CD14-positive monocyte (primary cell): ENCODE measurements around the gene MDFIC. TPM values are rescaled to one million over a fixed set of nuclear protein-coding genes. Genes with fewer than 3 reads are reported as not detected.

Experiments
- DNase-seq, 3 donors: peaks; one replicate each; pipeline ENCODE4 v3.0.0-alpha.2; 2011 to 2022
- H2AFZ ChIP-seq: 2 replicates; pipeline ENCODE4 v1.6.0; 2012; ENCODE audit warnings: mild to moderate bottlenecking, low read depth, low read length, inconsistent platforms; ENCODE audit not compliant: insufficient read depth, poor library complexity, severe bottlenecking
- H3K27ac ChIP-seq, 2 donors: 1 replicate in 1 of 2; 2 replicates in 1 of 2; pipeline ENCODE4 v1.5.1; 2012 to 2013; ENCODE audit warnings: low read length in 2 of 2, control low read depth in 1 of 2, inconsistent platforms in 1 of 2, low read depth in 1 of 2, mild to moderate bottlenecking in 1 of 2
- H3K27me3 ChIP-seq, 2 donors: one replicate each; pipeline versions ENCODE4 v1.6.0 to v1.6.1; 2011 to 2013; ENCODE audit warnings: low read length in 2 of 2; ENCODE audit not compliant: control insufficient read depth in 2 of 2, insufficient read depth in 2 of 2
- H3K36me3 ChIP-seq, 2 donors: replicated peaks in 1 of 2; 1 replicate in 1 of 2; 2 replicates in 1 of 2; pipeline versions ENCODE4 v1.5.1 to v1.6.1; 2012 to 2013; ENCODE audit warnings: low read length in 2 of 2, control low read depth in 1 of 2, inconsistent platforms in 1 of 2, mild to moderate bottlenecking in 1 of 2; ENCODE audit not compliant: insufficient read depth in 2 of 2, control insufficient read depth in 1 of 2
- H3K4me1 ChIP-seq, 2 donors: 1 replicate in 1 of 2; 2 replicates in 1 of 2; pipeline versions ENCODE4 v1.5.1 to v1.6.1; 2012 to 2013; ENCODE audit warnings: low read length in 2 of 2, control low read depth in 1 of 2, inconsistent platforms in 1 of 2, mild to moderate bottlenecking in 1 of 2, moderate library complexity in 1 of 2; ENCODE audit not compliant: insufficient read depth in 2 of 2, control insufficient read depth in 1 of 2
- H3K4me2 ChIP-seq: replicated peaks from 2 replicates; pipeline ENCODE3; 2012; ENCODE audit warnings: low read length, moderate library complexity, mild to moderate bottlenecking; ENCODE audit not compliant: poor library complexity, severe bottlenecking; ENCODE audit errors: extremely low read depth
- H3K4me3 ChIP-seq, 3 experiments: fragments of 200-600 bp in 1 of 3; sonication (generic) in 1 of 3; replicated peaks in 1 of 3; 1 replicate in 2 of 3; 2 replicates in 1 of 3; pipeline ENCODE4 v1.5.1; 2011 to 2013; ENCODE audit warnings: low read length in 3 of 3, mild to moderate bottlenecking in 3 of 3, control low read depth in 2 of 3, low read depth in 2 of 3, inconsistent platforms in 1 of 3, moderate library complexity in 1 of 3
- H3K79me2 ChIP-seq: 2 replicates; pipeline ENCODE4 v1.6.0; 2012; ENCODE audit warnings: mild to moderate bottlenecking, control low read depth, inconsistent platforms, low read length, moderate library complexity; ENCODE audit not compliant: insufficient read depth
- H3K9ac ChIP-seq: 2 replicates; pipeline ENCODE4 v1.6.0; 2017; ENCODE audit warnings: low read length, mild to moderate bottlenecking; ENCODE audit not compliant: insufficient read depth, poor library complexity, severe bottlenecking
- H3K9me3 ChIP-seq, 2 donors: replicated peaks in 1 of 2; 1 replicate in 1 of 2; 2 replicates in 1 of 2; pipeline versions ENCODE4 v1.5.1 to v1.6.1; 2012 to 2013; ENCODE audit warnings: low read length in 2 of 2, control low read depth in 1 of 2; ENCODE audit not compliant: control insufficient read depth in 1 of 2, insufficient read depth in 1 of 2
- H4K20me1 ChIP-seq: 2 replicates; pipeline ENCODE4 v1.6.0; 2012; ENCODE audit warnings: mild to moderate bottlenecking, low read length, control low read depth, moderate library complexity; ENCODE audit not compliant: insufficient read depth
- H3K27ac Mint-ChIP-seq, 7 donors: one replicate each; pipeline ENCODE4 v1.8.0; 2020; ENCODE audit warnings: mild to moderate bottlenecking in 7 of 7, mixed read lengths in 7 of 7, moderate library complexity in 6 of 7, inconsistent platforms in 2 of 7
- H3K27me3 Mint-ChIP-seq, 3 donors: one replicate each; pipeline ENCODE4 v1.8.0; 2021 to 2022; ENCODE audit warnings: low read depth in 3 of 3, mild to moderate bottlenecking in 3 of 3, mixed read lengths in 3 of 3, moderate library complexity in 3 of 3, inconsistent platforms in 1 of 3
- H3K36me3 Mint-ChIP-seq, 2 donors: one replicate each; pipeline ENCODE4 v1.8.0; 2020; ENCODE audit warnings: mixed read lengths in 2 of 2, inconsistent platforms in 1 of 2, mild to moderate bottlenecking in 1 of 2
- H3K4me1 Mint-ChIP-seq: one replicate; pipeline ENCODE4 v1.8.0; 2020; ENCODE audit warnings: mild to moderate bottlenecking, mixed read lengths
- H3K4me3 Mint-ChIP-seq, 2 donors: one replicate each; pipeline ENCODE4 v1.8.0; 2020; ENCODE audit warnings: mild to moderate bottlenecking in 2 of 2, mixed read lengths in 2 of 2, moderate library complexity in 1 of 2
- H3K9me3 Mint-ChIP-seq, 7 donors: one replicate each; pipeline ENCODE4 v1.8.0; 2020 to 2022; ENCODE audit warnings: mixed read lengths in 7 of 7, mild to moderate bottlenecking in 6 of 7, moderate library complexity in 6 of 7, inconsistent platforms in 2 of 7
- WGBS: methylation state at CpG from one replicate; pipeline ENCODE4 v1.1.5; 2013; ENCODE audit warnings: missing lambda C conversion rate; ENCODE audit not compliant: insufficient coverage; 5-methylcytosine and 5-hydroxymethylcytosine counted together
- intact Hi-C, 2 donors: fragments of 100-400 bp; cut with micrococcal nuclease; formaldehyde crosslinking; loops; one replicate each; pipeline versions ENCODE4 v1.15.0 to v1.15.1; 2023
- polyA plus RNA-seq, 3 donors: library from polyadenylated mRNA; depleted of rRNA in 1 of 3; unstranded in 2 of 3; stranded (reverse) in 1 of 3; fragments of 300-500 nt in 2 of 3; fragments of >200 nt in 1 of 3; fragmentation: Illumina TruSeq in 2 of 3; gene quantifications; 1 replicate in 2 of 3; 2 replicates in 1 of 3; pipeline ENCODE4 v1.2.3, GENCODE V29; 2012 to 2021
- TF ChIP-seq, protein P1 (sequence below): fragments of 200-600 bp; IDR thresholded peaks from one replicate; pipeline ENCODE4 v1.8.0; 2022; ENCODE audit warnings: antibody characterized with exemption, mild to moderate bottlenecking

Gene MDFIC
- polyA plus RNA-seq, 3 donors, result 13.0 to 30.0 (median 19.9) TPM

DNA sequence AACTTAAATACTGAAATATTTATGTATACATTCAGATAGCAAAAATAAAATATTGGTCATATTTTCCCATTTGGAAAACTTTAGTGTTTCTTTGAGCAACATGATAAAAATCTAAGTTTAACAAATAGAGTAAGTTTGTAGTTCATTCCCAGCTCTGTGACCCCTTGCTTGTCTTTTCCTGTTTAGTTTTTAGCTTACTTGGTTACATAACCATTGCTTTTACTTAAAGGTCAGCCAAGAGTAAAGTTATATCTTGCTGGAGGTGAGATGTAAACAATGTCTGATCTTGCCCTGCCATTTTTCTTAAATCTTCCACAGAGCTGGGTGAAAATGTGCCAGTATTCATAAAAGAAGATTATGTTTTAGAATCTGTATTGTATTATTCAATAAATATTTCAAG, 46.7 kb upstream of the MDFIC start:
- Histone ChIP-seq H3K27me3 (no peaks in the 10 kb centered on the region), H2AFZ (no peak overlapping the region), H3K4me1 (no peaks in the 10 kb centered on the region), H3K4me2 (no peak overlapping the region), H3K4me3 (no peak overlapping the region), H3K9me3 (no peaks in the 10 kb centered on the region), H3K9ac (no peak overlapping the region), H4K20me1 (no peaks in the 10 kb centered on the region), H3K79me2 (no peaks in the 10 kb centered on the region), H3K36me3 (no peaks in the 10 kb centered on the region), H3K27ac (no peak overlapping the region)
- Mint-ChIP-seq H3K9me3 (peaks cover 0 to 9% (median 4%) of the 10 kb centered on the region in 7 donors), H3K36me3 (no peaks in the 10 kb centered on the region), H3K27me3 (peaks cover 0 to 2% (median 0%) of the 10 kb centered on the region in 3 donors), H3K4me3 (no peak overlapping the region), H3K27ac (no peak overlapping the region), H3K4me1 (no peaks in the 10 kb centered on the region)
- TF ChIP-seq, protein P1, sequence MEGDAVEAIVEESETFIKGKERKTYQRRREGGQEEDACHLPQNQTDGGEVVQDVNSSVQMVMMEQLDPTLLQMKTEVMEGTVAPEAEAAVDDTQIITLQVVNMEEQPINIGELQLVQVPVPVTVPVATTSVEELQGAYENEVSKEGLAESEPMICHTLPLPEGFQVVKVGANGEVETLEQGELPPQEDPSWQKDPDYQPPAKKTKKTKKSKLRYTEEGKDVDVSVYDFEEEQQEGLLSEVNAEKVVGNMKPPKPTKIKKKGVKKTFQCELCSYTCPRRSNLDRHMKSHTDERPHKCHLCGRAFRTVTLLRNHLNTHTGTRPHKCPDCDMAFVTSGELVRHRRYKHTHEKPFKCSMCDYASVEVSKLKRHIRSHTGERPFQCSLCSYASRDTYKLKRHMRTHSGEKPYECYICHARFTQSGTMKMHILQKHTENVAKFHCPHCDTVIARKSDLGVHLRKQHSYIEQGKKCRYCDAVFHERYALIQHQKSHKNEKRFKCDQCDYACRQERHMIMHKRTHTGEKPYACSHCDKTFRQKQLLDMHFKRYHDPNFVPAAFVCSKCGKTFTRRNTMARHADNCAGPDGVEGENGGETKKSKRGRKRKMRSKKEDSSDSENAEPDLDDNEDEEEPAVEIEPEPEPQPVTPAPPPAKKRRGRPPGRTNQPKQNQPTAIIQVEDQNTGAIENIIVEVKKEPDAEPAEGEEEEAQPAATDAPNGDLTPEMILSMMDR, result no peak
- intact Hi-C loops, result no loop called here
- DNase-seq, result no peak

DNA sequence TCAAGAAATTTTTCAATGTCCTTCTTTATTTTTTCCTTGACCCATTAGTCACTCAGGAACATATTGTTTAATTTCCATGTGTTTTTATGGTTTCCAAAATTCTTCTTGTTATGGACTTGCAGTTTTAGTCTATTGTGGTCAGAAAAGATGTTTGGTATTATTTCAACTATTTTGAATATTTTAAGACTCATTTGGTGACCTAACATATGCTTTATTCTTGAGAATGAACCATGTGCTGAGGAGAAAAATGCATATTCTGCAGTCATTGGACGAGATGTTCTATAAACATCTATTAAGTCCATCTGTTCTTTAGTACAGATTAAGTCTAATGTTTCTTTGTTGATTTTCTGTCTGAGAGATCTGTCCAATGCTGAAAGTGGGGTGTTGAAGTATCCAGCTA, 42.3 kb upstream of the MDFIC start:
- DNase-seq, result no peak
- no CpG with 5 or more reads among the region's 1 CpG for WGBS
- Histone ChIP-seq H3K79me2 (no peaks in the 10 kb centered on the region), H3K36me3 (no peaks in the 10 kb centered on the region), H3K4me1 (no peaks in the 10 kb centered on the region), H3K4me3 (no peak overlapping the region), H3K27me3 (no peaks in the 10 kb centered on the region), H2AFZ (no peak overlapping the region), H4K20me1 (no peaks in the 10 kb centered on the region), H3K9ac (no peak overlapping the region), H3K9me3 (peaks cover 0 to 3% of the 10 kb centered on the region in 2 donors), H3K27ac (no peak overlapping the region), H3K4me2 (no peak overlapping the region)
- intact Hi-C loops, result no loop called here
- Mint-ChIP-seq H3K4me1 (no peaks in the 10 kb centered on the region), H3K36me3 (no peaks in the 10 kb centered on the region), H3K27ac (no peak overlapping the region), H3K27me3 (peaks cover 0 to 1% (median 0%) of the 10 kb centered on the region in 3 donors), H3K4me3 (no peak overlapping the region), H3K9me3 (peaks cover 2 to 18% (median 11%) of the 10 kb centered on the region in 7 donors)
- TF ChIP-seq, protein P1, result no peak
